NCI-H1436 (cell line): ENCODE measurements around the gene LEPR.
"Not testable (repeated sequence)": the region's sequence is repeated elsewhere in the genome, so short reads cannot be mapped to it uniquely, and the experiment has no call there.

Experiments
- DNase-seq: peaks from one replicate; lab custom pipeline; 2025; lab: John Stamatoyannopoulos, UW

Gene LEPR

GRCh38 chr1:65420590-65421350 is at the start of gene LEPR, which contains the start of gene LEPROT:
TSS of gene LEPR (plus strand) at chr1:65420668. CDS start at chr1:65565566, 144,898 bp downstream.
TSS of gene LEPROT (plus strand) at chr1:65420668. CDS start at chr1:65420725, 57 bp downstream.
- no peak for DNase-seq

- no peak for DNase-seq
Observed at GRCh38 chr1:65371544-65371943, 48.9 kb upstream of the LEPR start.

- no peak for DNase-seq
Observed at GRCh38 chr1:65372557-65372956, 47.9 kb upstream of the LEPR start.

GRCh38 chr1:65377496-65378246 is 42.8 kb upstream of the LEPR start:
- no peak for DNase-seq

- no peak for DNase-seq
Observed at GRCh38 chr1:65378247-65378946, 42.1 kb upstream of the LEPR start.

- not testable (repeated sequence) for DNase-seq
Observed at GRCh38 chr1:65384426-65384825, 36.0 kb upstream of the LEPR start.

- DNase-seq = no peak
Observed at GRCh38 chr1:65386439-65386838, 34.0 kb upstream of the LEPR start.

- DNase-seq = no peak
Observed at GRCh38 chr1:65387821-65388220, 32.6 kb upstream of the LEPR start.

- no peak for DNase-seq
Observed at GRCh38 chr1:65388908-65389695, 31.4 kb upstream of the LEPR start.

- DNase-seq = no peak
Observed at GRCh38 chr1:65392497-65392896, 28.0 kb upstream of the LEPR start.

- no peak for DNase-seq
Observed at GRCh38 chr1:65393347-65393746, 27.1 kb upstream of the LEPR start.

- no peak for DNase-seq
Observed at GRCh38 chr1:65393928-65394327, 26.5 kb upstream of the LEPR start.

GRCh38 chr1:65395887-65396612 is 24.4 kb upstream of the LEPR start:
- DNase-seq = no peak

GRCh38 chr1:65398083-65398482 is 22.4 kb upstream of the LEPR start:
- DNase-seq = no peak

- no peak for DNase-seq
Observed at GRCh38 chr1:65399003-65399402, 21.5 kb upstream of the LEPR start.

GRCh38 chr1:65401612-65402011 is 18.9 kb upstream of the LEPR start:
- no peak for DNase-seq

- no peak for DNase-seq
Observed at GRCh38 chr1:65404941-65405340, 15.5 kb upstream of the LEPR start.

- no peak for DNase-seq
Observed at GRCh38 chr1:65407877-65408276, 12.6 kb upstream of the LEPR start.

- no peak for DNase-seq
Observed at GRCh38 chr1:65409314-65409713, 11.2 kb upstream of the LEPR start.

- DNase-seq = no peak
Observed at GRCh38 chr1:65409816-65410326, 10.6 kb upstream of the LEPR start.
